T-helper 22 cell (primary cell): ENCODE results near the gene BTD.

Experiments
- DNase-seq: peaks from one replicate; pipeline ENCODE4 v3.0.0-alpha.2; 2020; ENCODE audit warnings: low read depth

BTD gene

DNA sequence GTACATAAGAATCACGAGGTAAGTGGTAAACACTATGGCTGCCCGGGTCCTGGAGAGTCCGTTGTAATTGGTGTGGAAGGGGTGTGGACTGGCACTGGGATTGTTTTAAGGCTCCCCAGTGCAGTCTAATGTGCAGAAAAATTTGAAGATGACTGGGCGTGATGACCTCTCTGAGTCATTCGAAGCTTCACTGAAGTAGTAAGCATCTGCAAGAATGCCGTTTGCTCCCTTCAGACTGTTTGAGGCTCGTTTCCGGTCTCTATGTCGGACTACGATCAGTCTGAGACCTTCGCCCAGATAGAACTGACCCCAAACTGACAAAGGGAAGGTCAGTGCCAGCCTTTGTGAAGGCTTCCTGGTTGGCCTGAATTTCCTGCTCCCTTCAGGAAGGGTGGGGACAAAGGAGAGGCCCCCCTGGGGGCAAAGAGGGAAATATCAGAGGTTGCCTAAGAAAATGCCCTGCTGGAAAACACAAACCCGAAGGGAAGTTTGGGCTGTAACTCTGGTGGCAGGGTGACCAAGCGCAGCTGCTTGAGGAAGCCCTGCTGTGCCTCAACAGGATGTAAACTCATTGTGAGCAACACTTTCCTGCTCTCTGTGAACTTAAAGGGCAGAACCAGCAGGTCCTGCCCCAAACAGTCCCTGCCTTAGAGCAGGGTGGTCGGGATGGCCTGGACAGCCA is 34.6 kb downstream of the BTD start:
- no peak for DNase-seq

DNA sequence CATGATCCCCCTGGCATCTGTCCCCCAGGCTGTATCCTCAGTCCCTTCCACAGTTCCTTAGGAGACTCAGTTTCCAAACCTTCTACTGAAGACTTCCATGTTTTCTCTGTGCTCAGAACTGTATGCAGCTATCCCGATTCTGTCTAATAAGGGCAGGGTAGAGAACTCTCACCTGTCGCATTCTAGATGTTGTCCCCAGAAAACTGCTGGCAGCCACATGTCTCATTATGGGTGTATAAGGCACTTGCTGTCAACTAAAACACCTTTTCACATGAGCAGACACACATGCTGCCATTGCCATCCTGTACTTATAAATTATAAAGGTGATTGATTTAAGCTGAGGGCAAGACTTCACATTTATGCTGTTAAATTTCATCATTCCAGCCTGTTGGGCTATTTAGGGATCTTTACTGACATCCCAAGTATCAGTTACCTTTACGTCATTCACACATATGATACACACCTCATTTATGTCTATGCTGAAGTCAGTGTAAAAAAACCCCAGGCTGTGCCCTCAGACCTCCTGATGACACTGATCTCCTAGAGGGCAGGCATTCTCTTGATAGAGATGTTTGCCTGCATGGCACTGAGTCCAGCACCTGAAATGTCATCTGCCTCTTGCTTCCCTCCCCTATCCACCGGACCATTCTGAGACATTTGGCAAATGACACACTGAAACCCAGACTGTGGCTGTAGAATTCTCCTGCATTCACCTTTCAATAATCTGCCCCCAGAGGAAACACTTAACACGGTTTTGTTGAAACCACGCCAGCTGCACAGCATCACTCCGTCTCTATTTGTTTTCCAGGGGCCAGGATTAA is 35.8 kb downstream of the BTD start:
- DNase-seq = no peak

DNA sequence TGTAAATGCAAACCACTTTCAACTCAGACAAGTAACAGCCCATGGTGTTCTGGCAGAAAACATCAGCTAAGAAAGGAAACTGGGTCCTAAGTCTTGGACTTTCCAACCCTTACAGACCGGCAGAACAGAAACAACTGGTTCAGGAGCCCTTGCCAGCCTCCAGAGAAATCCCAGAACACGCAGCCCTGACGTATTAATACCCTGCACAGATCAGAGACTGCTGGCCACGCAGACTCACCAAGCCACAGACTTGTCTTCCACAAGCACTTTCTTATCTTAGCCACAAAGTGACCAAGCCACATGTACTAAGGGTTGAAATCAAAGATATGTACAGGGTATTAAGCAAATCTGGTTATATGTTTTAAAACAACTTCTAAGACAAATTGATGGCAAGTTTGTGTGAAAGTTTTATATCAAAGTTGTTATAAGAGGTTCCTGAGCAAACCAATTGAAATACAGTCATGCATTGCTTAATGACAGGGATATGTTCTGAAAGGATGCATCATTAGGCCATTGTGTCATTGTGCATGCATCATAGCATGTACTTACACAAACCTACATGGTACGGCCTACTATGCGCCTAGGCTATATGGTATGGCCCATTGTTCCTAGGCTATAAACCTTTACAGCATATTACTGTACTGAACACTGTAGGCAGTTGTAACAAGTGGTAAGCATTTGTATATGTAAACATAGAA is 36.8 kb downstream of the BTD start:
- no peak for DNase-seq

DNA sequence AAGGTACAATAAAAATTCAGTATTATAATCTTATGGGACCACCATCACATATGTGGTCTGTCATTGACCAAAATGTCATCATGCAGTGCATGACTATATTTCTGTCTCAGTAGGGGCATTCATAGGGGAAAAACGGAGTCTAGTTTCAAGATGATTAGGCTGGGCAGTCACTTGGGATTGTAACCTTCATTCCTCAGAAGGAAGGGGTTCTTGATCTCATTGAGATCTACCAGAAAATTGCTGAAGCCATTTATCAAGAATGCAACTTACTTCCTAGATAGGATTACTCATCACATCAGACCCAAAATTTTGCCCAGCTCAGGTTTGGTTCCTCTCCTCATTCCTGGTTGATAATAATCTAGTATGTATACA is 37.3 kb downstream of the BTD start:
- no peak for DNase-seq

GRCh38 chr3:15645246-15645645 is 43.7 kb downstream of the BTD start:
- DNase-seq = no peak

- DNase-seq = no peak
These were observed 44.4 kb downstream of the BTD start for GRCh38 chr3:15645740-15646501.

DNA sequence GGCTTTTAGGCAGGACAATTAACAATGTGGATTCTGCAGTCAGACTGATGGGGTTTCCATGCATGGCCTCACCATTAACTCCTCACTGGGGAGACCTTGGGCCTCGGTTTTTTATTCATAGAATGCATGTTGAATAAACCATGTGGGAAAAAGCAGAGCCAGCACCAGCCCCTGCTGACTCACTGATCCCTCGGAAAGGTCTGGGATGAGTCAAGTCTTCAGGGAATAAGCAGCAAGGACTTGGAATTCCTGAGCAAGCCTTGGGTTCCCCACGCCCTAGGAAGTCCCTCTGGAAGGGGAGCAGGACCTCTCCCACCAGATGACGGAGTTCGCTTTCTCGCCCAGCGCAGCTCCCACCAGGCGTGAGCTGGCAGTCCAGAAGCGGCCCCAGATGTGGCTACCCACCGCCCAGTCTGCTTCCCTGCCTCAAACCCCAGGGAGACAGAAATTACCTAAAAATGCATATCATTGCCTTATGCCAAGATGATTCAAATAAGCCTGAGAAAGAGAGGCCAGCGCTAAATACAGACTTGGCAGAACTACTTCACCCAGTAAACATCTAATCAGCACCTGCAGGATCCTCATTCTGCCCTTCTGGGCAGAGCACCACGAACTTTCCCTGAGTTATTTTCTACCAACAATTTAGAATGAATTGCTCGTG is 45.4 kb downstream of the BTD start:
- no peak for DNase-seq

DNA sequence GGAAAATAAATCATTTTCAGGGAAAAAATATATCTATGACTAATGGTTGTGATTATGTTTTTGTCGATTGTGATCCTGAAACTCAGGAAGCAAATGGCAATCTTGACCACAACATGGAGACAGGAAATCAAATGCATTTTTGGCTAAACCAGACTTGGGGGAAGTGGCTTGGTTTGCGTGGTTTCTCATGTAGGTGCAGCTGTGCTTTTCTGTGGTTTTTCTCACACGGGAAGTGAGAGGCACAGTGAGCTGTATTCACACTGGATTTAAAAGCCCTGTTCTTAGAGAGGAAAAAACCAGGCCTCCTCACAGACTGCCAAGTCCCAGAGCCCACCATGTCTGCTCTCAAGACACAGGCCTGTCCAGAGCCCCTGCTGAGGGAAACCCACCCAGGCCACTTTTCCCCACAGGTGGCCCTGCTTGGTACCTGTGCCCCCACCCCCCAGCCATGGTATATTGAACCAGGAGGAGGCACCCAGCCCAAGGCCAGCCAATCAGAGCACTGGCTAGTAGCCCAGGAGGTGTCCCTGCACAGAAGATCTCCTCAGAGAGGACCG is 46.1 kb downstream of the BTD start:
- peak; percentile 30 for DNase-seq

GRCh38 chr3:15649341-15649740 is 47.8 kb downstream of the BTD start:
- no peak for DNase-seq

DNA sequence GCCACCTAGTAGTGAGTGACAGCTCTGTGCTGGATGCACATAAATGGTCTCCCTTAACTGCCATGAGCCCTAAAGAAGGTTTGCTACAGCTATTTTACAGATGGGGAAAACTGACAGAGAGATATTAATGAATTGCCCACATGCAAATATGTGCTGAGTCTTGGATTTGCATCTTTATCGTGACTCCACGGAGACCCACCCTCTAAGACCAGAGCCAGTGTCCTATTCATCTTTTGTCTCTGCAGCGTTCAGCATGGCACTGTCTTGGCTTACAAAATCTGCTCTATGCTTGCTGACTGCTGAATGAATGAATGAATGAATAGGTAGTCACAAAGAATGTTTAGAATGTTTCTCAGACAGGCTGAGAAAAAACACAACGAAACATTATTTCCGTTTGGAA is 48.3 kb downstream of the BTD start:
- no peak for DNase-seq

DNA sequence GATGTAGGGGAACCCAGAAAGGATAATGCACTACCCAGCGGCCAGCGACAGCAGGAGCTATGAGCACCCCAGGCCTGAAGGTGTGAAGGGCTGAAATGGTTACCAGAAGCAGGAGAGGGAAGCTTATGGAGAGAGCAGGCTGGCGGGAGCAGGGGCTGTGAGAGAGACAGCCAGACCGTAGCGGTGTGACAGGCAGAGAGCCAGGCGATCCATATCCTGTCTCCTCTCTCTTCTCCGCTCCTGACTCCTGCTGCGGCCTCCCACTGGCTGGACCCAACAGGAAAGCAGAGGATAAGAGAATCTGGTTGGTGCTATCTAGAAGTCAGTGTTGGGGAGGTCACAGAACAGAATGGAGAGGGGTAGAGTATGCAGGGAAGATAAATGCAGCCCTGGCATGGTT is 49.9 kb downstream of the BTD start:
- DNase-seq = no peak

DNA sequence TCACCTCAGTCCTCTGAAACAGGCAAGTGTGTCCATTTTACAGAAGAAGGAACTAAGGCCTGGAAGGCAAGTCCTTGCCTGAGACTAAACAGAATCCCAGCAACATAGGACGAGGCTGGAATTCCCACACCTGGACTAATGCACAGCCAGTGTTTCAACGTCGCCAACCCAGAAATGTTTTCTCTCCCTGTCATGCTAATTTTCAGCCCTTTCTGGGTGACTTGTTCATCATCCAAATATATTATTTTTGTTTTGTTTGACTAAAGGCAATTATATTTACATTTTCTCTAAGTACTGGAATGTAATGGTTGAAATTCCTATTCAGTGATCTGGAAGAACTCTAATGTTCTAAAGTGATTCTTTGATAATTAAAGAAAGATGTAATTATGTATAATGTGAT is 51.8 kb downstream of the BTD start:
- DNase-seq = no peak

DNA sequence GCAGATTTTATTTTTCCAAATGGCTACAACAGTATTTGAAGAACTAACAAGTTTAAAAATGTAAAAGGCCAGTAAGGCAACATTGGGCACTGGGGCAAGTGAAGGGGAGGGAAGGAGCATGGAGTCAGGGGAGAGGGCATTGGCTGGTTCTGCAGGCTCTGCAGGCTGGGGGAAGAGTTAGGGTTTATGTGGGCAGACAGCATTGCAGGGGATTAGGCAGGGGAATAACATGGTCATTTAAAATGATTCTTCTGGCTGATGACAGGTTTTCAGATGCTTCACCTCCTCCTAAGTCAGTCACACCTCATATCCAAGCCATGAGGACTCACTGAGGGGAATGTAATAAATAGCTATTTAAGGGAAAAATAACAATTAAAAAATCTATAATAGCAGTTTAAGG is 52.6 kb downstream of the BTD start:
- DNase-seq = no peak

- no peak for DNase-seq
These were observed 53.3 kb downstream of the BTD start for GRCh38 chr3:15654891-15655290.

DNA sequence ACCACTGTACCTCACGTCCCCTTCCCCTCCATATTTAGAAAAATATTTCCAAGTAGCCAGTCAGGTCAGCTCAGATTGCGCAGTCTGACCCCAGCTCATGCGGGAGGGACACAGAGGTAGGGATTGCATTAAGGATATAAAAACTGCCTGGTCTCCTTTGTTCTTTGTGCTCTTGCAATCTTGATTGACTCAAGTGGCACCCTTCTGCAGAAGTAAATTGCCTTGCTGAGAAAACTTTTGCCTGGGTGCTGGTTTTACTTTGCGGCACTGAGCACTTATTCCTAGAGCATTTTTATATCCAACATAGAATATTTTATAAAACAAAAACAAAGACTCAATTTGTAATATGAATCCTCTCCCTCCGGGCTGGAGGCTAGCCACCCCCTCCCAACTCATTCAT is 54.8 kb downstream of the BTD start:
- no peak for DNase-seq

DNA sequence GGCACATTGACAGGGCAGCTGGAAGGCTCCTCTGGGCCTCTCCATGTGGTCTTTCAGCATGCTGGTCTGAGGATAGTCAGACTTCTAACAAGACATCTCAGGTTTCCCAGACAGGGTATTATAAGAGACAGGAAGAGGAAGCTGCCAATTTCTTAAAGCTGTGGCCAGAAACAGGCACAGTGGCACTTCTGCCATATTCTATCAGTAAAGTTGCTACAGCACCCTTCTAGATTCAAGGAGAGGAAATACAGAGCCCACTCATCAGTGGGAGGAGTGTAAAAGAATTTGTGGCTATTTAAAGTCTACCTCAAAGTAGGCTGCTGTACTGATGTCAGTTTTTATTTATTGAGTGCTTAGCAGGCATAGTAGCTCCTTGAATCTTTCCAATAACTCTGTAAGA is 55.5 kb downstream of the BTD start:
- no peak for DNase-seq

- no peak for DNase-seq
These were observed 57.9 kb downstream of the BTD start for GRCh38 chr3:15659254-15659975.

- no peak for DNase-seq
These were observed 58.8 kb downstream of the BTD start for GRCh38 chr3:15660055-15660935.

DNA sequence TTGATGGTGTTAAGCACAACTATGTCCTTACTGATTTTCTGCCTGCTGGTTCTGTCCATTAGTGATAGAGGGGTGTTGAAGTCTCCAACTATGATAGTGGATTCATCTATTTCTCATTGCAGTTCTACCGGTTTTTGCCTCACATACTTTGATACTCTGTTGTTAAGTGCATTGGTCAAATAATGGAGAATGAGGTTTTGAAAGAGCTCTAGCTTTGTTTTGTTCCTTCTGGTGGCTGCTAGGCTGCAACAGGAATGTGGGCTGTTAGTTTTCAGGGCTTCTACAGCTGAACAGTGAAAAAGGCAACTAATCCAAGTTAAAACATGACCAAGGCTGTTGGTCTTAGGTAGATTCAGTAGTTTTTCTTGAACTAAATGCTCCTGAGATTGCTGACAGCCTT is 62.6 kb downstream of the BTD start:
- DNase-seq = no peak
